Measurements from ENCODE around the gene PKHD1.

PKHD1 gene

DNA sequence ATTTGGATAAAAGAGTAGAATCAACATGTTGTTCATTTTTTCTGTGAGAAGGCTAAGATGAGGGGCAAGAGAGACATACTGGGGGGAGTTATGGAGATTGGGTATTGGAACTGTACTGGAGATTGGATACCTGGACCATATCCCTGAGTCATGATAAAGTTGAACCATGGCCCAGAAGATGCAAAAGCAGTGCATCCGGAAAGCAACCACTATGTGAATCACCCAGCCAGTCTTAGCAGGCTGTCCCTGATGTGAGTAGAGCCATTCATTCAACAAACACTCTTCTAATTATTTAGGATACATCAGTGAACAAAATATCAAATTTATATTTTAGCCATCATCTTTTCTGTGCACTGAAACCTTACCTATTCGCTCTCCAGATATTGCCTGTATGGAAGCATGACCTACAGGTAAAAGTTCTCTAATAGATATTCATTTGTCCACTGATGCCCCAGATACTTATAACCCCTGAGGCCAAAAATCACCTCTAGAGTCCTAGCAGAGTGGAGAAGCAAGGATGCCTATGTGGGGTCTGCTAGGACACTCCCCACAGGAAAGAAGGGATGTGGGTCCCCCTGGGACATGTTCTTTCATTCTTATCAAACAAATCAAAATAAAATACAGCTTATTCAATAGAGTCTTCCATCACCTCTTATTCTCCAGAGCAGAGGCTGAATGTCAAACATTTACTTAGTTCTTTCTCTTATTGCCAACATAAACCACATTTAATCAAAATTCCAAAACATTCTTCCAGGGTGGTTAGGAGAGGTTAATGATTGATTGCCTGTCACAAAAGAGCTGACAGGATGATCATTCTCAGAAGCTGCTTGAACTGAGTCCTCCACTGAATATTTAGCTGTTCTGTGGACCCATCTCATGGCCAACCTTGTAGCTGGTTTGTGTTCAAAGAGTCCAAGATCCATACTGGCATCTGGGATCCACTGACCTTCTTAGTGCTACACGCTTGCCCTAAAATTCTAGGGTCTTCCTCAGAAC is 37.0 kb upstream of the PKHD1 start:
- Histone ChIP-seq H3K36me3 (ENCODE audit: control insufficient read depth, low read depth, low read length) (no peaks in the 10 kb centered on the region), H3K9ac (ENCODE audit: low read length) (no peak overlapping the region), H3K27ac (ENCODE audit: low read length) (no peak overlapping the region), H3K27me3 (ENCODE audit: control insufficient read depth, insufficient read depth, low read length) (no peaks in the 10 kb centered on the region), H3K4me3 (ENCODE audit: low read length) (no peak overlapping the region), H3K9me3 (ENCODE audit: control insufficient read depth, low read depth, low read length) (no peaks in the 10 kb centered on the region), H3K4me1 (ENCODE audit: control insufficient read depth, low read depth, low read length) (no peaks in the 10 kb centered on the region)

- H3K27ac ChIP-seq (ENCODE audit: low read length) = no peak overlapping the region
- no peaks in the 10 kb centered on the region for H3K9me3 ChIP-seq (ENCODE audit: control insufficient read depth, low read depth, low read length)
- H3K36me3 ChIP-seq (ENCODE audit: control insufficient read depth, low read depth, low read length) = no peaks in the 10 kb centered on the region
- no peaks in the 10 kb centered on the region for H3K27me3 ChIP-seq (ENCODE audit: control insufficient read depth, insufficient read depth, low read length)
- no peaks in the 10 kb centered on the region for H3K4me1 ChIP-seq (ENCODE audit: control insufficient read depth, low read depth, low read length)
- no peak overlapping the region for H3K9ac ChIP-seq (ENCODE audit: low read length)
- H3K4me3 ChIP-seq (ENCODE audit: low read length) = no peak overlapping the region
Measured at GRCh38 chr6:52123251-52123650, 35.8 kb upstream of the PKHD1 start.

DNA sequence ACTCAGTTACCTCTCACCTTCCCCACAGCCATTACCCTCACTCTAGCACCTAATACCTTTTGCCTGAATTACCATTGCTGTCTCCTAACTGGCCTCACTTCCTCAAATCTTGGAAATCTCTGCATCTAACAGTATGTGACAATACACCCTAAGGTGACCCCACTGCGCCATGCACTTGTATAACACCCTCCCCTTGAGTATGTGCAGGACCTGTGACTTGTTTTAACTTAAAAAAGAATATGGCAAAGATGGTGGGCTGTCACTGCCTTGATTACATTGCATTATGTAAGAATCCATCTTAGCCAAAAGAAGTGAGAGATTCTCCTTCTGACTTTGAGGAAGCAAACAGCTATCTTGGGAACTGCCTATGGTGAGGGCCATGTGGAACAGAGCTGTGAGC is 29.9 kb upstream of the PKHD1 start:
- H3K9me3 ChIP-seq (ENCODE audit: control insufficient read depth, low read depth, low read length) = no peaks in the 10 kb centered on the region
- H3K27ac ChIP-seq (ENCODE audit: low read length) = no peak overlapping the region
- H3K4me1 ChIP-seq (ENCODE audit: control insufficient read depth, low read depth, low read length) = no peaks in the 10 kb centered on the region
- H3K36me3 ChIP-seq (ENCODE audit: control insufficient read depth, low read depth, low read length) = no peaks in the 10 kb centered on the region
- no peaks in the 10 kb centered on the region for H3K27me3 ChIP-seq (ENCODE audit: control insufficient read depth, insufficient read depth, low read length)
- H3K9ac ChIP-seq (ENCODE audit: low read length) = no peak overlapping the region
- no peak overlapping the region for H3K4me3 ChIP-seq (ENCODE audit: low read length)

- H3K27ac ChIP-seq (ENCODE audit: low read length) = no peak overlapping the region
Measured at GRCh38 chr6:52116605-52116948, 29.2 kb upstream of the PKHD1 start.

DNA sequence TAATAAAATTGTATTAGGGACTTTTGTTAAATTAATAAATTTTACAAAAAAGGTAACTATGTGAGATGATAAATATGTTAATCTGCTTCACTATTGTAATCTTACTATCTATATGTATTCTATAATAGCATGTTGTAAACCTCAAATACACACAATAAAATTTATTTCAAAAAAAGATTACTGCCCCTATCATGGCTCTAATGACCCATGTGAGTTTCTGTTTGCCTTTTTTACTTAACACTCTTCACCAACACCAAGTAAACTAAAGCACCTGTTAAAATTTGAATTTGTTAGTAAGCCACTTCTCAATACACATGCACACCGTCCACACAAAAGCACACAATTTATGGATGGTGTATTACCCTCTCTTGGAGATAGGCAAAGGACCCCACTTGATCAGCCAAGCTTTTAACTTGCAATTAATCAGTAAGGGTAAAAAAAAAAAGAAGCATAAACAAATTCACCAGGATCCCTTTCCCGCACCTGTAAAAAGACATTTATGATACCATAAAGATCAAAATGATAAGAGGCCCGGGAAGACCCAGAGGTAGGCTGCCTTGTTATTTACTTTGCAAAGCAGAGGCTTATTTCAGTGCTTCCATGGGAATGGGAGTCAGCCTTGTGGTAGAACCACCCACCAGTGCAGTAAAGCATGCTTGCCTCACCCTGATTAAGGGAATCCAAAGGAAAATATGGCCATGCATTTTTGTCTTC is 28.6 kb upstream of the PKHD1 start:
- no peak overlapping the region for H3K27ac ChIP-seq (ENCODE audit: low read length)
- H3K27me3 ChIP-seq (ENCODE audit: control insufficient read depth, insufficient read depth, low read length) = no peaks in the 10 kb centered on the region
- H3K9ac ChIP-seq (ENCODE audit: low read length) = no peak overlapping the region
- H3K36me3 ChIP-seq (ENCODE audit: control insufficient read depth, low read depth, low read length) = no peaks in the 10 kb centered on the region
- H3K4me3 ChIP-seq (ENCODE audit: low read length) = no peak overlapping the region
- H3K9me3 ChIP-seq (ENCODE audit: control insufficient read depth, low read depth, low read length) = no peaks in the 10 kb centered on the region
- no peaks in the 10 kb centered on the region for H3K4me1 ChIP-seq (ENCODE audit: control insufficient read depth, low read depth, low read length)

More at GRCh38 chr6:52116605-52116948, 29.2 kb upstream of the PKHD1 start:
- Histone ChIP-seq H3K9me3 (ENCODE audit: control insufficient read depth, low read depth, low read length) (no peaks in the 10 kb centered on the region), H3K4me3 (ENCODE audit: low read length) (no peak overlapping the region), H3K4me1 (ENCODE audit: control insufficient read depth, low read depth, low read length) (no peaks in the 10 kb centered on the region), H3K27me3 (ENCODE audit: control insufficient read depth, insufficient read depth, low read length) (no peaks in the 10 kb centered on the region), H3K9ac (ENCODE audit: low read length) (no peak overlapping the region), H3K36me3 (ENCODE audit: control insufficient read depth, low read depth, low read length) (no peaks in the 10 kb centered on the region)

- no peak overlapping the region for H3K27ac ChIP-seq (ENCODE audit: low read length)
- H3K4me1 ChIP-seq (ENCODE audit: control insufficient read depth, low read depth, low read length) = no peaks in the 10 kb centered on the region
- no peaks in the 10 kb centered on the region for H3K9me3 ChIP-seq (ENCODE audit: control insufficient read depth, low read depth, low read length)
Measured at GRCh38 chr6:52115145-52115741, 27.8 kb upstream of the PKHD1 start.

DNA sequence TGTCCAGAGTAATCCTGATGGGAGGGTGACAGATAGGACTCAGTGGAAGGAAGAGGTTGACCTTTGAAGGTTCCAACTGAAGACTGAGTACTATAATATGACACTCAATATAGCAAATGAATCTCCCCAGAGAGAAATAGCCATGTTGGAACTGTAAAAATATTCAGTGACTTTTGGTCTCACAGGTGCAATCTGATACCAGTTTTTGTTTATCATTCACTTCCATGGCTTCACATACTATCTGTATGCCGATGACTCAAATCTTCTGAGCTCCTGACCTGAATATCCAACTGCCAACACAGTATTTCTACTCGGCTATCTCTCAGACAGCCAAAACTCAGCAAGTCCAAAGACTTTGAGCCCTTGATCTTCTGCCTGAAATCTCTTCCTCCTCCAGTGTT is 21.8 kb upstream of the PKHD1 start:
- Histone ChIP-seq H3K9me3 (ENCODE audit: control insufficient read depth, low read depth, low read length) (no peaks in the 10 kb centered on the region), H3K36me3 (ENCODE audit: control insufficient read depth, low read depth, low read length) (no peaks in the 10 kb centered on the region), H3K4me3 (ENCODE audit: low read length) (no peak overlapping the region), H3K4me1 (ENCODE audit: control insufficient read depth, low read depth, low read length) (no peaks in the 10 kb centered on the region), H3K27ac (ENCODE audit: low read length) (no peak overlapping the region), H3K27me3 (ENCODE audit: control insufficient read depth, insufficient read depth, low read length) (no peaks in the 10 kb centered on the region), H3K9ac (ENCODE audit: low read length) (no peak overlapping the region)

More at GRCh38 chr6:52115145-52115741, 27.8 kb upstream of the PKHD1 start:
- H3K36me3 ChIP-seq (ENCODE audit: control insufficient read depth, low read depth, low read length) = no peaks in the 10 kb centered on the region
- no peaks in the 10 kb centered on the region for H3K27me3 ChIP-seq (ENCODE audit: control insufficient read depth, insufficient read depth, low read length)
- no peak overlapping the region for H3K9ac ChIP-seq (ENCODE audit: low read length)
- no peak overlapping the region for H3K4me3 ChIP-seq (ENCODE audit: low read length)

DNA sequence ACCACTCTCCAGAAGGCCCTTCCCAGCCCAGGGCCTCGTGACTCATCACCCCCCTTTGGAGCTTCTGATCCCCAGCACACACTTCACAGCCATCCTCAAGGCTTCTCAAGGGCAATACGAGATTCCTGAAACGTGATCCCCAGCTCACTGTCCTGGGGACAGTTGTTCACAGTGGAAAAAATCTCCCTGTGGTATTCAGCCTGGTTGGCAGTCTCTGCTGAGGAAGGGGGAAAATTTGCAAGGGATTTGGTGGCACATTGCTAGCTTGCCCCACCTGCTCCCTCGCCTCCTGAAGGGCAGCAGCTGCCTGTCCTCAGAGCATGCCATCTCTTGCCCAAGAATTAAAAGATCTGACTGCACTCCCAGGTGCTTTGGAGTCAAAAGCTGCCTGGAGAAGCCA is 20.7 kb upstream of the PKHD1 start:
- Histone ChIP-seq H3K4me1 (ENCODE audit: control insufficient read depth, low read depth, low read length) (no peaks in the 10 kb centered on the region), H3K9ac (ENCODE audit: low read length) (no peak overlapping the region), H3K9me3 (ENCODE audit: control insufficient read depth, low read depth, low read length) (no peaks in the 10 kb centered on the region), H3K4me3 (ENCODE audit: low read length) (no peak overlapping the region), H3K36me3 (ENCODE audit: control insufficient read depth, low read depth, low read length) (no peaks in the 10 kb centered on the region), H3K27me3 (ENCODE audit: control insufficient read depth, insufficient read depth, low read length) (no peaks in the 10 kb centered on the region), H3K27ac (ENCODE audit: low read length) (no peak overlapping the region)

- Histone ChIP-seq H3K9me3 (ENCODE audit: control insufficient read depth, low read depth, low read length) (no peaks in the 10 kb centered on the region), H3K4me1 (ENCODE audit: control insufficient read depth, low read depth, low read length) (no peaks in the 10 kb centered on the region), H3K27me3 (ENCODE audit: control insufficient read depth, insufficient read depth, low read length) (no peaks in the 10 kb centered on the region), H3K36me3 (ENCODE audit: control insufficient read depth, low read depth, low read length) (no peaks in the 10 kb centered on the region), H3K9ac (ENCODE audit: low read length) (no peak overlapping the region), H3K27ac (ENCODE audit: low read length) (no peak overlapping the region), H3K4me3 (ENCODE audit: low read length) (no peak overlapping the region)
Measured at GRCh38 chr6:52106994-52107393, 19.6 kb upstream of the PKHD1 start.

DNA sequence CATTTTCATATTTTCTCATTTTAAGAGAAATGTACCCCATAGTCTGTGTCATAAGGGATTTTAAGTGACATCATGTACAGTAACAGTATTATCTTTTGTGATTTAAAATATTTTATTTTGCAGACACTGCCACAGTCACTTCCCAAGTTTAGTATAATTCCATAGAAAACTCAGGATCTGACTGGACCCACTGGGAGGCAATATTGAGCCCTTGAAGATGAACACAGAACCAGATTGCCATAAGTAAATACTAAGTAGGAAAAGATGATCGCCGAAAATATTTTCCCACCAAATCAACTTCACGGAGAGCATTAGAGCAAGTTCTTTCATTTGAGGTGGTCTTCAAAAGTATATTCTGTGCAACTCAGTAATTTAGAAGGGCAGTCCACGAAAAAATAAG is 17.6 kb upstream of the PKHD1 start:
- no peak overlapping the region for H3K9ac ChIP-seq (ENCODE audit: low read length)
- no peaks in the 10 kb centered on the region for H3K27me3 ChIP-seq (ENCODE audit: control insufficient read depth, insufficient read depth, low read length)
- no peaks in the 10 kb centered on the region for H3K4me1 ChIP-seq (ENCODE audit: control insufficient read depth, low read depth, low read length)
- no peaks in the 10 kb centered on the region for H3K9me3 ChIP-seq (ENCODE audit: control insufficient read depth, low read depth, low read length)
- H3K36me3 ChIP-seq (ENCODE audit: control insufficient read depth, low read depth, low read length) = no peaks in the 10 kb centered on the region
- no peak overlapping the region for H3K27ac ChIP-seq (ENCODE audit: low read length)
- H3K4me3 ChIP-seq (ENCODE audit: low read length) = no peak overlapping the region

DNA sequence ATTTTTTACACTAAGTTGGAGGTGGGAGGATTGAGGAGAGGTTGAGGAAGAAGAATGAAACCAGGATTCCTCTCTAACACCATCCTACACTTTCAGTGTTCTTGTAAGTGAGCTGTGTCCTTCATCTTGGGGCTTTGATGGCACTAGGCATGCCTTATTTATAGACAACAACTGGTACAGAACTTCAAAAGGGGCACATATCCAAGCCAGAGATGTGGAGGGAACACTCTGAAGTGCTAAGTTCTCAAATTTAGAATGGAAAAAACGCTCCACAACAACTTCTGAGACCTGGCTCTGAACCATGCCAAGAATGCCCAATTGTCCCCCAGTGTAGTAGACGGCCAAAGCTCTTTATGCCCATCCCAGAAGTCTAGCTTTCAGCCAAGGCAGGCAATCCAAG is 16.2 kb upstream of the PKHD1 start:
- no peak overlapping the region for H3K4me3 ChIP-seq (ENCODE audit: low read length)
- no peaks in the 10 kb centered on the region for H3K4me1 ChIP-seq (ENCODE audit: control insufficient read depth, low read depth, low read length)
- H3K9me3 ChIP-seq (ENCODE audit: control insufficient read depth, low read depth, low read length) = no peaks in the 10 kb centered on the region
- no peaks in the 10 kb centered on the region for H3K36me3 ChIP-seq (ENCODE audit: control insufficient read depth, low read depth, low read length)
- H3K27me3 ChIP-seq (ENCODE audit: control insufficient read depth, insufficient read depth, low read length) = no peaks in the 10 kb centered on the region
- H3K27ac ChIP-seq (ENCODE audit: low read length) = no peak overlapping the region
- H3K9ac ChIP-seq (ENCODE audit: low read length) = no peak overlapping the region

All from iPS-18a (cell line).